AG04449 (cell line): ENCODE results near the gene SNAP47.

Experiments
- CTCF ChIA-PET: fragments of 350-600 bp; formaldehyde crosslinking; extraction: SDS; loops from one replicate; lab custom pipeline; 2021; ENCODE audit warnings: antibody characterized with exemption; lab: Yijun Ruan, JAX
- POLR2A ChIA-PET: fragments of 400-600, 350-600 bp; formaldehyde crosslinking; extraction: SDS; loops from one replicate; lab custom pipeline; 2020; ENCODE audit warnings: antibody characterized with exemption, inconsistent platforms; lab: Yijun Ruan, JAX
- DNase-seq: peaks from one replicate; pipeline ENCODE4 v3.0.0-alpha.2; 2010; ENCODE audit warnings: low read depth, low spot score
- H3K4me3 ChIP-seq: 2 replicates; pipeline ENCODE4 v1.5.1; 2011; ENCODE audit warnings: low read depth, mild to moderate bottlenecking, control low read depth, low read length
- CTCF ChIP-seq: IDR thresholded peaks from one replicate; pipeline ENCODE4 v1.5.1; 2011; ENCODE audit warnings: mild to moderate bottlenecking, moderate library complexity, low read length, control low read depth, inconsistent platforms; ENCODE audit not compliant: insufficient read depth; ENCODE audit errors: missing control alignments

The SNAP47 gene

GRCh38 chr1:227764019-227764391, 28.8 kb downstream of the SNAP47 start:
- H3K4me3 ChIP-seq, result no peak overlapping the region
- TF ChIP-seq CTCF, result no peak
- DNase-seq, result no peak
- POLR2A ChIA-PET, result interaction anchor here (1.0 to 1.4 kb wide), 2 partner anchors 11 to 30 kb away, joined by 3 to 4 read pairs; no protein-coding TSS in a partner anchor
- CTCF ChIA-PET, result interaction anchor here (1.3 to 8.9 kb wide), 9 partner anchors 10 to 310 kb away, joined by 3 to 121 read pairs (median 27); partner anchors contain the start of gene WNT9A

- H3K4me3 ChIP-seq, result no peak overlapping the region
- no peak for TF ChIP-seq CTCF
- ChIA-PET CTCF (interaction anchor here (1.0 to 8.9 kb wide), 8 partner anchors 10 to 749 kb away, joined by 3 to 121 read pairs (median 4); partner anchors contain the start of genes JMJD4, SNAP47 and WNT9A), POLR2A (interaction anchor here (0.8 to 1.2 kb wide), 2 partner anchors 10 to 11 kb away, joined by 3 read pairs; no protein-coding TSS in a partner anchor)
- no peak for DNase-seq
Observed at GRCh38 chr1:227765261-227766014, 30.2 kb downstream of the SNAP47 start.

GRCh38 chr1:227766015-227766634, 30.9 kb downstream of the SNAP47 start:
- H3K4me3 ChIP-seq, result no peak overlapping the region
- ChIA-PET CTCF (interaction anchor here (1.2 to 8.9 kb wide), 4 partner anchors 36 to 749 kb away, joined by 3 to 121 read pairs (median 33); partner anchors contain the start of gene WNT9A), POLR2A (interaction anchor here (1.2 kb wide), 1 partner anchor 9 kb away, joined by 3 read pairs; no protein-coding TSS in a partner anchor)
- DNase-seq, result no peak
- no peak for TF ChIP-seq CTCF

- TF ChIP-seq CTCF, result no peak
- POLR2A ChIA-PET, result no interaction called here
- no peak for DNase-seq
Observed at GRCh38 chr1:227766653-227767277, 31.5 kb downstream of the SNAP47 start.

GRCh38 chr1:227767401-227768124, 32.3 kb downstream of the SNAP47 start:
- ChIA-PET POLR2A (no interaction called here), CTCF (interaction anchor here (1.0 to 1.1 kb wide), 2 partner anchors 8 to 186 kb away, joined by 3 read pairs; no protein-coding TSS in a partner anchor)
- H3K4me3 ChIP-seq, result no peak overlapping the region
- no peak for TF ChIP-seq CTCF
- DNase-seq, result no peak

More at GRCh38 chr1:227766653-227767277, 31.5 kb downstream of the SNAP47 start:
- CTCF ChIA-PET, result interaction anchor here (1.4 to 8.9 kb wide), 3 partner anchors 36 to 186 kb away, joined by 3 to 121 read pairs (median 61); partner anchors contain the start of gene WNT9A
- H3K4me3 ChIP-seq, result no peak overlapping the region
